Endothelial cell of umbilical vein (primary cell): ENCODE measurements around the gene COL4A2. TPM values are rescaled to one million over a fixed set of nuclear protein-coding genes. Genes with fewer than 3 reads are reported as not detected.

Experiments used
- BruUV-seq: library from RNA; stranded (reverse); fragments of 400-500 nt; replicated peaks from 2 replicates; lab custom pipeline; 2021; lab: Mats Ljungman, UMichigan
- CTCF ChIA-PET: fragments of 300-600, 350-600 bp; sonication (Branson Sonifier 250); formaldehyde crosslinking; loops from one replicate; lab custom pipeline; 2021; ENCODE audit warnings: antibody characterized with exemption, inconsistent platforms; lab: Charles Lee
- POLR2A ChIA-PET: fragments of 300-600, 350-600 bp; sonication (Branson Sonifier 250); formaldehyde crosslinking; loops from one replicate; lab custom pipeline; 2021; ENCODE audit warnings: antibody characterized with exemption, inconsistent platforms; lab: Charles Lee
- DNase-seq: peaks from one replicate; pipeline ENCODE4 v3.0.0-alpha.2; 2011; ENCODE audit warnings: low read depth, low spot score
- FAIRE-seq: peaks from 2 replicates; lab custom pipeline; 2011; peaks lifted over from hg19 to GRCh38; lab: Jason Lieb, UNC
- H2AFZ ChIP-seq: 2 replicates; pipeline ENCODE4 v1.6.0; 2012; ENCODE audit warnings: low read depth, low read length, control low read depth, inconsistent platforms
- H3K27ac ChIP-seq: 2 replicates; pipeline ENCODE4 v1.5.1; 2011; ENCODE audit warnings: low read depth, mild to moderate bottlenecking, control low read depth, low read length, moderate library complexity; ENCODE audit not compliant: insufficient read depth
- H3K27me3 ChIP-seq, 2 experiments: 2 replicates each; pipeline versions ENCODE4 v1.6.0 to v1.6.1; 2011; ENCODE audit warnings: low read length in 2 of 2, mixed read lengths in 1 of 2; ENCODE audit not compliant: control insufficient read depth in 2 of 2, insufficient read depth in 2 of 2
- H3K36me3 ChIP-seq, 2 experiments: 2 replicates in 1 of 2; 3 replicates in 1 of 2; pipeline ENCODE4 v1.5.1; 2011; ENCODE audit warnings: low read length in 2 of 2, mild to moderate bottlenecking in 1 of 2, moderate library complexity in 1 of 2; ENCODE audit not compliant: control insufficient read depth in 2 of 2, insufficient read depth in 2 of 2; ENCODE audit errors: extremely low read depth in 1 of 2
- H3K4me1 ChIP-seq: 3 replicates; pipeline ENCODE4 v1.5.1; 2011; ENCODE audit warnings: mild to moderate bottlenecking, low read length; ENCODE audit not compliant: control insufficient read depth, insufficient read depth; ENCODE audit errors: extremely low read depth
- H3K4me2 ChIP-seq: 2 replicates; pipeline ENCODE4 v1.6.1; 2011; ENCODE audit warnings: low read length, control low read depth, mixed read lengths; ENCODE audit not compliant: insufficient read depth
- H3K4me3 ChIP-seq, 3 experiments: fragments of 200-600 bp in 1 of 3; sonication (generic), shearing (Covaris generic) in 1 of 3; replicated peaks in 1 of 3; 2 replicates each; pipeline ENCODE4 v1.5.1; 2011 to 2016; ENCODE audit warnings: control low read depth in 3 of 3, low read length in 3 of 3, mild to moderate bottlenecking in 2 of 3, inconsistent platforms in 1 of 3, low read depth in 1 of 3, moderate library complexity in 1 of 3; ENCODE audit not compliant: insufficient read depth in 1 of 3
- H3K79me2 ChIP-seq: 2 replicates; pipeline ENCODE4 v1.6.0; 2012; ENCODE audit warnings: low read length, inconsistent platforms; ENCODE audit not compliant: control insufficient read depth, insufficient read depth
- H3K9ac ChIP-seq: replicated peaks from 2 replicates; pipeline ENCODE3; 2011; ENCODE audit warnings: low read length, control low read depth; ENCODE audit not compliant: insufficient read depth; ENCODE audit errors: extremely low read depth
- H3K9me1 ChIP-seq: replicated peaks from 3 replicates; pipeline ENCODE4 v1.6.0; 2011; ENCODE audit warnings: mild to moderate bottlenecking, low read length; ENCODE audit not compliant: control insufficient read depth, insufficient read depth; ENCODE audit errors: extremely low read depth
- H3K9me3 ChIP-seq: replicated peaks from 2 replicates; pipeline ENCODE4 v1.5.1; 2012; ENCODE audit warnings: low read length, inconsistent platforms; ENCODE audit not compliant: control insufficient read depth, insufficient read depth
- H4K20me1 ChIP-seq: replicated peaks from 2 replicates; pipeline ENCODE3; 2011; ENCODE audit warnings: mild to moderate bottlenecking, low read length; ENCODE audit not compliant: control insufficient read depth, insufficient read depth; ENCODE audit errors: extremely low read depth
- CTCF ChIP-seq, 2 donors: IDR thresholded peaks; 1 replicate in 1 of 2; 2 replicates in 1 of 2; pipeline ENCODE4 v1.5.1; 2011; ENCODE audit warnings: low read length in 2 of 2, mild to moderate bottlenecking in 2 of 2, moderate library complexity in 2 of 2, control low read depth in 1 of 2, inconsistent platforms in 1 of 2, low read depth in 1 of 2; ENCODE audit not compliant: insufficient read depth in 1 of 2; ENCODE audit errors: extremely low read depth in 1 of 2
- EZH2 ChIP-seq: IDR thresholded peaks from 2 replicates; pipeline ENCODE4 v1.6.1; 2012; ENCODE audit warnings: borderline replicate concordance, low read depth, mild to moderate bottlenecking, moderate library complexity, low read length, inconsistent platforms; ENCODE audit not compliant: severe bottlenecking
- FOS ChIP-seq: IDR thresholded peaks from 2 replicates; pipeline ENCODE4 v1.6.1; 2011; ENCODE audit warnings: mild to moderate bottlenecking, low read length, moderate library complexity, borderline replicate concordance; ENCODE audit not compliant: insufficient read depth
- GATA2 ChIP-seq: IDR thresholded peaks from 2 replicates; pipeline ENCODE4 v1.7.0; 2011; ENCODE audit warnings: low read depth, mild to moderate bottlenecking, moderate library complexity, mixed read lengths, low read length; ENCODE audit not compliant: insufficient read length, insufficient read depth
- JUN ChIP-seq: IDR thresholded peaks from 2 replicates; pipeline ENCODE4 v1.6.1; 2011; ENCODE audit warnings: borderline replicate concordance, low read depth; ENCODE audit not compliant: insufficient read length, insufficient read depth
- MAX ChIP-seq: IDR thresholded peaks from 2 replicates; pipeline ENCODE4 v1.6.1; 2011; ENCODE audit not compliant: insufficient read depth, insufficient read length
- MYC ChIP-seq: IDR thresholded peaks from one replicate; pipeline ENCODE4 v1.6.1; 2011; ENCODE audit warnings: mild to moderate bottlenecking, low read depth, low read length
- POLR2AphosphoS5 ChIP-seq: IDR thresholded peaks from 2 replicates; pipeline ENCODE4 v1.6.1; 2012; ENCODE audit warnings: low read depth, mild to moderate bottlenecking, control low read depth, low read length, moderate library complexity; ENCODE audit not compliant: insufficient read depth
- dilution Hi-C: fragments of 300-500 bp; cut with MboI; formaldehyde crosslinking; loops from one replicate; pipeline ENCODE4 v1.15.0; 2019; ENCODE audit warnings: low sequenced_read_pairs; ENCODE audit not compliant: extremely low pct_ligation_motif_present
- intact Hi-C: fragments of 100-400 bp; cut with micrococcal nuclease; formaldehyde crosslinking; loops from one replicate; pipeline ENCODE4 v1.10.0; 2022
- polyA plus RNA-seq, 4 experiments: library from polyadenylated mRNA; depleted of rRNA in 3 of 4; stranded (reverse) in 3 of 4; unstranded in 1 of 4; fragments of >200 nt; gene quantifications; 2 replicates each; pipeline versions ENCODE4 v1.2.1 to v1.2.3, GENCODE V29; 2011 to 2012; ENCODE audit warnings: missing spikeins in 1 of 4
- total RNA-seq: library from RNA; stranded (reverse); gene quantifications from 2 replicates; pipeline ENCODE4 v1.2.3, GENCODE V29; 2021

COL4A2 gene
- total and polyA plus RNA-seq, 2 donors (not counting 3 experiments of a cell fraction or from before 2014, with no cell fraction given): 792 to 940 TPM

- intact Hi-C loops (no loop called here), dilution Hi-C loops (no loop called here)
- Histone ChIP-seq H2AFZ (no peak overlapping the region), H3K36me3 (no peaks in the 10 kb centered on the region), H3K4me1 (peaks cover 11% of the 10 kb centered on the region), H3K4me3 (no peak overlapping the region), H3K9me3 (no peaks in the 10 kb centered on the region), H3K9ac (no peak overlapping the region), H4K20me1 (no peaks in the 10 kb centered on the region), H3K79me2 (no peaks in the 10 kb centered on the region), H3K27ac (no peak overlapping the region), H3K9me1 (no peaks in the 10 kb centered on the region), H3K4me2 (no peak overlapping the region), H3K27me3 (no peaks in the 10 kb centered on the region)
- BruUV-seq: no TSS peak
- DNase-seq: no peak
- no peak for TF ChIP-seq POLR2AphosphoS5
- TF ChIP-seq FOS: no peak
- TF ChIP-seq GATA2: no peak
- TF ChIP-seq EZH2: no peak
- TF ChIP-seq CTCF (IDR thresholded peaks at IDR 0.05; ENCODE audit: extremely low read depth in 1 of 2, insufficient read depth in 1 of 2, low read depth in 1 of 2, low read length in 2 of 2): no peak
- TF ChIP-seq MAX: no peak
- no peak for TF ChIP-seq JUN
- TF ChIP-seq MYC: no peak
- ChIA-PET POLR2A (no interaction called here), CTCF (no interaction called here)
- no peak for FAIRE-seq
Measured at GRCh38 chr13:110551284-110551683, 244.2 kb downstream of the COL4A2 start.
